ENCODE data around the gene PDCD10. TPM values are rescaled to one million over a fixed set of nuclear protein-coding genes. Genes with fewer than 3 reads are reported as not detected.

PDCD10 gene
- total RNA-seq, 4 donors from 2014 or later: 45.9 to 104 (median 78.0) TPM

DNA sequence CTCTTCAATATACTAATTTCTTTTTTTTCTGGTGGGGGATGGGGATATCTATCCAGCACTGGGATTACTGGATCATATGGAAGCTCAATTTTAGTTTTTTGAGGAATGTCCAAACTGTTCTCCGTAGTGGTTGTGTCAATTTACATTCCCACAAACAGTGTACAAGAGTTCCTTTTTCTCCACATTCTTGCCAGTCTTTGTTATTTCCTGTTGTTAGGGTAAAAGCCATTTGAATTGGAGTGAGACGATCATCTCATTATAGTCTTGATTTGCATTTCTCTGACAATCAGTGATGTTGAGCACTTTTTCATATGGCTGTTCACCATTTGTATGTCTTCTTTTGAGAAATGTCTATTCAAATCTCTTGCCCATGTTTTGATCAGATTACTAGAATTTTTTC lies 68.1 kb downstream of the PDCD10 start:
- H3K27me3 ChIP-seq: no peaks in the 10 kb centered on the region
- H3K9me3 ChIP-seq: no peaks in the 10 kb centered on the region
- TF ChIP-seq POLR2A (IDR thresholded peaks at IDR 0.05) (no peak), CTCF (IDR thresholded peaks at IDR 0.05) (no peak)
- WGBS, 2 donors: 75 to 77% methylated on average over 2 of the region's 2 CpGs
- intact Hi-C loops (cut with DNase I): no loop called here
- H3K4me3 ChIP-seq: no peak overlapping the region
- no peak overlapping the region for H3K27ac ChIP-seq
- peaks cover 0 to 5% (median 0%) of the 10 kb centered on the region in 3 donors for H3K36me3 ChIP-seq
- no peak for DNase-seq
- no peaks in the 10 kb centered on the region for H3K4me1 ChIP-seq

GRCh38 chr3:167662919-167663400 lies 71.7 kb downstream of the PDCD10 start:
- Histone ChIP-seq H3K36me3 (no peaks in the 10 kb centered on the region), H3K27ac (no peak overlapping the region), H3K27me3 (no peaks in the 10 kb centered on the region), H3K4me3 (no peak overlapping the region), H3K4me1 (no peaks in the 10 kb centered on the region), H3K9me3 (no peaks in the 10 kb centered on the region)
- 82 to 85% methylated on average over 5 of the region's 5 CpGs for WGBS, 2 donors
- intact Hi-C loops (cut with DNase I): no loop called here
- DNase-seq: no peak
- no peak for TF ChIP-seq POLR2A (IDR thresholded peaks at IDR 0.05)
- no peak for TF ChIP-seq CTCF (IDR thresholded peaks at IDR 0.05)

GRCh38 chr3:167657684-167658225 lies 76.9 kb downstream of the PDCD10 start:
- no peak for TF ChIP-seq POLR2A (IDR thresholded peaks at IDR 0.05)
- no peak for TF ChIP-seq CTCF (IDR thresholded peaks at IDR 0.05)
- H3K36me3 ChIP-seq: no peaks in the 10 kb centered on the region
- DNase-seq: no peak
- intact Hi-C loops (cut with DNase I): no loop called here
- no peak overlapping the region for H3K27ac ChIP-seq
- H3K27me3 ChIP-seq: no peaks in the 10 kb centered on the region
- 64% methylated on average over 3 of the region's 3 CpGs for WGBS, 2 donors
- no peak overlapping the region for H3K4me3 ChIP-seq
- peaks cover 0 to 14% (median 6%) of the 10 kb centered on the region in 3 donors for H3K4me1 ChIP-seq
- H3K9me3 ChIP-seq: no peaks in the 10 kb centered on the region

GRCh38 chr3:167656821-167657220 lies 77.9 kb downstream of the PDCD10 start:
- intact Hi-C loops (cut with DNase I): no loop called here
- TF ChIP-seq CTCF (IDR thresholded peaks at IDR 0.05) (no peak), POLR2A (IDR thresholded peaks at IDR 0.05) (no peak)
- no peak overlapping the region for H3K27ac ChIP-seq
- H3K36me3 ChIP-seq: no peaks in the 10 kb centered on the region
- H3K4me3 ChIP-seq: no peak overlapping the region
- no peaks in the 10 kb centered on the region for H3K9me3 ChIP-seq
- H3K27me3 ChIP-seq: no peaks in the 10 kb centered on the region
- peaks cover 0 to 21% (median 6%) of the 10 kb centered on the region in 3 donors for H3K4me1 ChIP-seq
- WGBS, 2 donors: 33 to 69% methylated on average over 1 of the region's 1 CpG
- no peak for DNase-seq

- WGBS, 2 donors: 16 to 18% methylated on average over 1 of the region's 1 CpG
- no peaks in the 10 kb centered on the region for H3K9me3 ChIP-seq
- intact Hi-C loops (cut with DNase I): no loop called here
- no peaks in the 10 kb centered on the region for H3K36me3 ChIP-seq
- peak within 1 kb of the TSS in 2 of 4 donors; percentile 43 to 62 for H3K27ac ChIP-seq
- no peaks in the 10 kb centered on the region for H3K27me3 ChIP-seq
- peak within 1 kb of the TSS in 3 of 4 donors; percentile 16 to 33 (median 16) for H3K4me3 ChIP-seq
- peaks cover 0 to 21% (median 6%) of the 10 kb centered on the region in 3 donors for H3K4me1 ChIP-seq
- TF ChIP-seq POLR2A (IDR thresholded peaks at IDR 0.05) (no peak), CTCF (IDR thresholded peaks at IDR 0.05) (no peak)
- DNase-seq: no peak
These were observed 80.9 kb downstream of the PDCD10 start, which contains the start of gene WDR49 for GRCh38 chr3:167653760-167654159. Gene WDR49, minus strand, starts transcription at chr3:167653942. Its CDS starts 517 bp downstream, at chr3:167653425.

All from esophagus squamous epithelium (tissue), 5 donors.